CD4-positive, alpha-beta T cell treated with Interleukin-6 for 4 hours (primary cell): ENCODE results near the gene TENM3.

ENCODE experiments used
- DNase-seq: peaks from one replicate; pipeline ENCODE4 v3.0.0-alpha.2; 2020; ENCODE audit warnings: mixed read lengths

The TENM3 gene

DNA sequence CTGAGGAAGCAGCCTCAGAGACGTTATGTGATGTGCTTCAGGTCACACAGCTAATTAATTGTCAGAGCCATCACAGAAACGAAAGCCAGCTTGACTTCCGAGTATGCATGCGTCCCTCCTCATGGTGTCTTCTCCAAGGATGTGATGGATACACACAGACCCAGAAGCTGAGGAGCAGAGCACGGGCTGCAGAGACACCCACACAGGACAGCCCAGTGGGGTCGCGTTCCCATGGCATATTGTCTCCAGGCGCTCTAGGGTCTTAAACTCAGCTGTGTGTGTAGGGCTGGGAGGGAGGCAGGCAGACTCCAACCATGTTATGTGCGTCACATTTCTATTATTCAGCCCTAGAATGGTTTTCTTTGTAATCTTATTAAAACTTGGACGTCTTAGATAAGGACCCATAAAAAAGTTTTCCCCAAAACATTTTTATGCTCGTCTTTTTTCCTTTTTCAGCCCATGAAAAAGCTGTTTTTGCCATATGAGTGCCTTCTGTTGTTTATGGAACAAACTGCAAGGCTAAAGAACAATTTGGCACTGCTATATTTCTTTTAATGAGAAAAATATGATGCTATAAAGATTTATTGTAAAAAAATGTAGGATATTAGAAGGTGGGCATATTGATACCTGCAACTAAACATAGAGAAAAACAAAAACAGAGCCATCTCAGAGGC is 48.5 kb downstream of the TENM3 start:
- no peak for DNase-seq

DNA sequence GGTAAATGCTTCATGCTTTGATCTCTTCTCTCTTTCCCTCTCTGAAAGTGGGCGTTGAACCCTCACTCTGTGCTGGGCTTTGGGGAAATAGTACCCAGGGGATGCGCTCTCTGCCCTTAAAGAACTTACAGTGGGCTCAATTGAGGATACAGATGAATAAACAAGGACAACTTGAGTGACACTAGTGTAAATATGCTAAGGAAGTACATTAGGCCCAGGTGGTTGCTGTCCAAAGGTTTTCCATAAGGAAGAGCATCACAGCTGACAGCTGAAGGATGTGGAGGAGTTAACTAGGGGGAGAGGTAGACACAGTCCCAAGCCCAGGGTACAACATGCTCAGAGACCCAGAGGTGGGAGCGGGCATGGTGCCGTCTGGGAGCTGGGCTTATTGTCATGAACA is 49.4 kb downstream of the TENM3 start:
- DNase-seq: no peak

GRCh38 chr4:182293691-182294255 is 50.6 kb downstream of the TENM3 start:
- no peak for DNase-seq

GRCh38 chr4:182294451-182294850 is 51.2 kb downstream of the TENM3 start:
- DNase-seq: no peak

DNA sequence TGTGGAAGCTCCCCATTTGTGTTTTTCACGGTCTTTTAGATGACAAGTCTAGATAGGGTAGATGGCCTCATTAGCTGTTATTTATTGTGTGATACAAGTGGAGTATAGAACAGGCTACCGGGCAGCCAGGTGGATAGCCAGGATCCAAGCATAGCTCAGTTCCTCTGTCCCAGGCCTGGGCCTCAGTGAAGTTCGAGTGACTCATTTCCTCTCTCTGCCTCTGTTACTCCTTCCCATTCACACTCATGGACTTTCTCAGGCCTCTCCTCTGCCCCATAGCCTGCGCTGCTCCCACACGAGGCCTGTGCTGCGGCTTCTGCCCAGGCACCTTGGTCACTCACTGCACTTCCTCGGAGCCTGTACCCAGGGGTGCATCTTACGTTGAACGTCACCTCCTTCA is 54.5 kb downstream of the TENM3 start:
- no peak for DNase-seq

- DNase-seq: no peak
Measured at GRCh38 chr4:182301736-182302135, 58.5 kb downstream of the TENM3 start.

DNA sequence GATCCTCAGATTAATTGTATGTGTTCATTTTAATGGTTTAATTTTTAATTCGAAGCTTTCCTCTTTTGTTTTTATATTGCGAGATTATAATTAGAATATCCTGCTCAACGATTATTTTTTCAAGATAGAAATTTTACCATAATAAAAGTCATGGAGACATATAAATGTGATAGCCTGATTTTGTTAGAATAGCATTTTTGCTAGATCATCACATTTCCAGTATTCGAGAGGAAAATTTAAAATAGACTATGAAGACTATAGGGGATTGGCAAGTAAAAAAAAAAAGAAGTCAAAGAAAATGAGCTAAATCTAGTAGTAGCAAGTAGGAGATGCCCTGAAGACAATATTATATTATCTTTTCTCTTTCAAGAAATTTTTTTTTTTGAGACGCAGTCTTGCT is 60.6 kb downstream of the TENM3 start:
- DNase-seq: no peak

DNA sequence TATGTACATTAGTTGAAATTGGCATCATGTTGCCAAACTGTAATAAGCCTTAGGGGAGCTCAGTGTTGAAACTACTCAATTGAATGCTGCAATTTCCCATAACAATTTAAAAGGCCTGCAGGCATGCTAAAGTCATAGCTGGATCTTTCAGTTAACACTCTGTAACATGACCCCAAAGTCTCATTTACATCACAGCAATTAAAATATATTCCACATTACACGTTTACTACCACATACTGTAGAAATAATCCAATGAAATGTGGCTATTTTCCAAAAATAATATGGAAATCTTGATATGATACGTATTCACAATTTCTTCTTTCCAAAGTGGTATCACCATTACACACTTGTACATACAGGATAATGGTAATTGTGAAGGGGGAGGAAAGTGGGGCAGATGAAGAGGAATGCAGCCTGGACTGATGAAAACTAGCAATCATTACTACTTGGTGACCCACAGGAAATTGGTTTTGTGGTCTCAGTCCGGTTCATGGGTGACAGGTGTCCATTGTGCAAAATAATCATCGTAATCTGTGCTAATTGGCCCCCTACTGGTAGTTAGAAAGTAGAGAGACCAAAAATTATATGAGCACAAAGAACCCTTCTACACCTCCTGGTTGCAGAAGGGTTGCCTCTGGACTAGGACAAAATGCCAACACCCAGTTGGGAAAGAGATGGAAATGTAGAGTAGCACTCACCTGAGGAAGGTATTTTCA is 63.7 kb downstream of the TENM3 start:
- DNase-seq: no peak

DNA sequence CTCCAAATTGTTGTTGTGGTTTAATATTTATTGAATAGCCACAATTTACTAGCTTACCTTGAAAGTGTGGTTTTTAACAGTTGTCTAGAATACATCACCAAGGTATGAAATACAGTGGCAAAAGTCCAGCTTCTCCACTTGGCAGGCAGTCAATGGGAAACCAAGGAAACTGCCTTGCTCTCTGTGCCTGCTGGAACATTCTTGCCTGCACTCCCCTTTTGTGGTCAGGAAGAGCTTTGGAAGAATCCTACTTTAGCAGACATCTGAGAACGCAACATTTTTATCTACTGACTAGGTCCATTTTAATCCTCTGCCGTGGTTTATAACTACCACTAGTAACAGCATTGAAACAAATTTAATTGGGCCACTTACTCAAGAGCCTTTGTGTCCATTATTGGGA is 64.5 kb downstream of the TENM3 start:
- no peak for DNase-seq

- no peak for DNase-seq
Measured at GRCh38 chr4:182309877-182310276, 66.7 kb downstream of the TENM3 start.

DNA sequence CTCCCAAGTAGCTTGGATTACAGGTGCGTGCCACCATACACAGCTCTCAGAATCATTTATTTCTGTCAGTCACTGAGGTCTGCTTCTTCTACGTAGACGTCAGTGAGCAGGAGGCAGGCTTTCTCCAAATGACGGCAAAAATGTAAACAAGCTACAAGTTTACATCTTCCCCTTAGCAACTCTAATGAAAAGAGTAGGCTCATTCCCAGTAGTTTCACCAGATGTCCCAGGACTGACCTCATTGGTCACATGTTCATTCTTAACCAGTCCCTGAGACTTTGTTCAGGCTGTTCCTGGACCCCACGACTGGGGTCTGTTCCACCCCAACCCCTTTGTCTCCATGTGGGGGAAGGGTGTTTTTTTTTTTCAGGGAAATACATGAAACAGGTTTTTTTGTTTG is 67.1 kb downstream of the TENM3 start:
- no peak for DNase-seq

DNA sequence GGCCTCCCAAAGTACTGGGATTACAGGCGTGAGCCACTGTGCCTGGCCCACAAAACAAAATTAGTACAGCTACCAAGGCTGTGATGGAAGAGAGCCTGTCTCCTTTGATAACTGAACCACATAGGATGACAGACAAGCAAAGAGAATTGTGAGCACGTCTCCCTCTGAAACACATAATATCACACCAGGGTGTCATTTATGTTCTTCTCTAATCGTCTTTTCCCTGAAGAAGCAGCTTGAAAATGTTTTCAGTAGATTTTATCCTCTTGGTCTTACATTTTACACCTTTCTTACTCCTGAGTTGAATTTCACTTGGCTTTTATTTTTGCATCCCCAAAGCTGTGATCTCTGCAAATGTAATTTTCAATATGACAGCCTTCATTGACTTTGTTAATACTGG is 67.8 kb downstream of the TENM3 start:
- no peak for DNase-seq

GRCh38 chr4:182314537-182314936 is 71.3 kb downstream of the TENM3 start:
- no peak for DNase-seq

- DNase-seq: no peak
Measured at GRCh38 chr4:182318256-182318655, 75.1 kb downstream of the TENM3 start.

GRCh38 chr4:182320092-182320491 is 76.9 kb downstream of the TENM3 start:
- no peak for DNase-seq

DNA sequence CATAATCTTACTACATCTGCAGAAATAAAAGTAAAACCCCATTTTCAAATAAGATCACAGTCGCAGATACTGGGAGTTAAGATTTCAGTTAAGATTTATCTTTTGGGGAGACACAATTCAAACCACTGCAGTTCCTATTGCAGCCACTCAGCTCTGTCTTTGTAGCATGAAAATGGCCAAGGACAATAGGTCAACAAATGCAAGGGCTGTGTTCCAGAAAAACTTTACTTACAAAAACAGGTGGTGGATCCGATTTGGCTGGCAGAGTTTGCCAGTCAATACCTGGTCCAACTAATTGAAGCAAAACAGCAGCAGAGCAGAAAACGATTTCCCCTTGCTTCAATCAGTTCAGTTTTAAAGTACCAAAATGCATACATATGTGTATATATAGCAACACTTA is 77.4 kb downstream of the TENM3 start:
- DNase-seq: no peak

GRCh38 chr4:182324282-182324681 is 81.1 kb downstream of the TENM3 start:
- no peak for DNase-seq

GRCh38 chr4:182325397-182325796 is 82.2 kb downstream of the TENM3 start:
- no peak for DNase-seq

- no peak for DNase-seq
Measured at GRCh38 chr4:182325848-182326255, 82.7 kb downstream of the TENM3 start.

DNA sequence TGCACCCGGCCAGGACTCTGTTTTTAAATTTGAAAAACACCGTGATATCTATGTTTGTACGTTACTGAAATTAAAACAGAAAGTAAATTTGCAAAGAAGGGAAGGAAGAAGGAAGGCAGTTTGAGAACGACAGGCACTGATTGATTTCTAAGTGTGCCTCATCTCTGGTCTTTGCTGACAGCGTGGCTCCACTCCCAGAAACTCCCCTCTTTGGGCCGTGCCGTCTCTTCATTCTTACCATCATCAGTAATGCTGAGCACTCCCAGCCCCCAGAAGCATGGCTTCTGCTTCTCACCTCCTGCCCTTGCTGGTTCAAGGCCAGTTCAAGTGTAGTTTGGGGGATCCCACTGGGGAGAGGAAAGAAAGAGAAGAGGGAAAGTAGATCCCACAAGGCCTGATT is 85.3 kb downstream of the TENM3 start:
- DNase-seq: no peak

GRCh38 chr4:182337366-182337765 is 94.2 kb downstream of the TENM3 start:
- no peak for DNase-seq

GRCh38 chr4:182338063-182338462 is 94.9 kb downstream of the TENM3 start:
- no peak for DNase-seq

DNA sequence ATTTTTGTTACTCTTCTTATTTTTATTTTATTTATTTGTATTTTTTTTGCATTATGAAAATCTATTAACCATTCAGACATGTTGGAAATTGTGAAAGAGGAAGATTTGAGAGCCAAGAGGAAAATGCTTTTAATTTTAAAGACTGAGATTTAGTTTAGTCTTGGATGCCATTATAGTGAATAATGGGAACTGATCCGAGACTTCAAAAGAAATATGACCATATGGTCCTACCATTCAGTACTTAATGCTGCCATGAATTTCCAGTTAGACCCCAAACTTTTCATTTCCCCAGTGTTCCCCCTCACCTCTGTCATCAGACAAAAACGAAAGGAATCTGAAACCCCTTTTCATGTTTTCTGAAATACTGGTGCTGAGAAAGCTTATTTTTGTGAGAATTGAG is 95.5 kb downstream of the TENM3 start:
- DNase-seq: no peak

GRCh38 chr4:182339221-182339641 is 96.0 kb downstream of the TENM3 start:
- DNase-seq: no peak

DNA sequence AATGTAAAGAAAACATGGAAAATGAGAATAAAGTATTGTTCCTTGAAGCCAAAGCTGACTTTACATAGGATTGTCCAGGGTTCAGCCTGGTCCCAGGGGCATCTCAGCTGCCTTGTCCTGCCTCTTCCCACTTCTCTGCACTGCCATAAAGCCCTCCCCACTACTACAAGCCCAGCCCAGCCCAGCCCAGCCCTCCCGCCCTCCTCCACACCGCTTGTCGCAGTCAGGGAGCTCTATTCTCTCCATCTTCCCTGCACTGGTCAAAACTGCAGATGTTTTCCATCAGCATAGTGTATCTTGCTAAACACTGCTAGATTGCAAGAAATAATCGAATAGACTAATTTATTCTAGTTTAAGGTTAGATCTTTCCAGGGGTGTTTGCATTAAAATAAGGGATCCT is 100.3 kb downstream of the TENM3 start:
- DNase-seq: no peak
